Osteoblast (primary cell): ENCODE data around the gene ARHGAP44. TPM values are rescaled to one million over a fixed set of nuclear protein-coding genes. Genes with fewer than 3 reads are reported as not detected.

Experiments
- DNase-seq: peaks from one replicate; pipeline ENCODE4 v3.0.0; 2011; ENCODE audit warnings: low spot score, mixed read lengths; ENCODE audit not compliant: insufficient read length; ENCODE audit errors: missing footprints
- H2AFZ ChIP-seq: 2 replicates; pipeline ENCODE4 v1.6.0; 2011; ENCODE audit warnings: mild to moderate bottlenecking, low read length
- H3K27ac ChIP-seq: 2 replicates; pipeline ENCODE4 v1.5.1; 2011; ENCODE audit warnings: mild to moderate bottlenecking, low read depth, low read length, moderate library complexity
- H3K27me3 ChIP-seq: 2 replicates; pipeline ENCODE4 v1.6.0; 2012; ENCODE audit warnings: mild to moderate bottlenecking, control low read depth, inconsistent platforms, low read length, moderate library complexity; ENCODE audit not compliant: insufficient read depth
- H3K36me3 ChIP-seq: 2 replicates; pipeline ENCODE4 v1.5.1; 2011; ENCODE audit warnings: mild to moderate bottlenecking, low read length, control low read depth, moderate library complexity; ENCODE audit not compliant: insufficient read depth
- H3K4me1 ChIP-seq: 2 replicates; pipeline ENCODE4 v1.5.1; 2011; ENCODE audit warnings: mild to moderate bottlenecking, low read length, control low read depth, moderate library complexity; ENCODE audit not compliant: insufficient read depth
- H3K4me2 ChIP-seq: 2 replicates; pipeline ENCODE4 v1.6.0; 2011; ENCODE audit warnings: mild to moderate bottlenecking, low read length; ENCODE audit not compliant: insufficient read depth
- H3K4me3 ChIP-seq: fragments of 200-600 bp; sonication (generic); 3 replicates; pipeline ENCODE4 v1.5.1; 2012; ENCODE audit warnings: mild to moderate bottlenecking, low read length, inconsistent platforms; ENCODE audit not compliant: insufficient read depth
- H3K79me2 ChIP-seq: 2 replicates; pipeline ENCODE4 v1.6.0; 2012; ENCODE audit warnings: mild to moderate bottlenecking, low read length, control low read depth, inconsistent platforms; ENCODE audit not compliant: insufficient read depth
- H3K9me3 ChIP-seq: 2 replicates; pipeline ENCODE4 v1.5.1; 2011; ENCODE audit warnings: low read depth, low read length, control low read depth
- H4K20me1 ChIP-seq: 2 replicates; pipeline ENCODE4 v1.6.0; 2012; ENCODE audit warnings: mild to moderate bottlenecking, low read length, control low read depth; ENCODE audit not compliant: insufficient read depth
- CTCF ChIP-seq: IDR thresholded peaks from 2 replicates; pipeline ENCODE4 v1.5.1; 2011; ENCODE audit warnings: mild to moderate bottlenecking, low read depth, low read length, moderate library complexity; ENCODE audit errors: extremely low read depth
- total RNA-seq: library from RNA; depleted of rRNA; stranded (reverse); fragments of >200 nt; gene quantifications from 2 replicates; pipeline ENCODE4 v1.2.3, GENCODE V29; 2012

The ARHGAP44 gene
- total RNA-seq, 1 donor: 4.3 TPM

GRCh38 chr17:12995106-12995895 lies 206.0 kb downstream of the ARHGAP44 start:
- H3K79me2 ChIP-seq: no peaks in the 10 kb centered on the region
- no peak overlapping the region for H3K27ac ChIP-seq
- no peaks in the 10 kb centered on the region for H3K9me3 ChIP-seq
- no peak for DNase-seq
- no peaks in the 10 kb centered on the region for H3K4me1 ChIP-seq
- H3K27me3 ChIP-seq: no peaks in the 10 kb centered on the region
- peaks cover 5% of the 10 kb centered on the region for H4K20me1 ChIP-seq
- no peak for TF ChIP-seq CTCF
- H2AFZ ChIP-seq: no peak overlapping the region
- H3K4me2 ChIP-seq: no peak overlapping the region
- H3K4me3 ChIP-seq: no peak overlapping the region
- H3K36me3 ChIP-seq: peaks cover 97% of the 10 kb centered on the region

- no peak overlapping the region for H2AFZ ChIP-seq
- no peak for DNase-seq
- no peak overlapping the region for H3K27ac ChIP-seq
- no peaks in the 10 kb centered on the region for H3K9me3 ChIP-seq
- no peaks in the 10 kb centered on the region for H3K27me3 ChIP-seq
- H3K36me3 ChIP-seq: peaks cover 97% of the 10 kb centered on the region
- no peaks in the 10 kb centered on the region for H3K79me2 ChIP-seq
- H4K20me1 ChIP-seq: peaks cover 5% of the 10 kb centered on the region
- H3K4me1 ChIP-seq: no peaks in the 10 kb centered on the region
- H3K4me3 ChIP-seq: no peak overlapping the region
- no peak overlapping the region for H3K4me2 ChIP-seq
- no peak for TF ChIP-seq CTCF
Observed at GRCh38 chr17:12995896-12996295, 206.6 kb downstream of the ARHGAP44 start.

GRCh38 chr17:12996357-12996756 lies 207.1 kb downstream of the ARHGAP44 start:
- Histone ChIP-seq H3K79me2 (no peaks in the 10 kb centered on the region), H3K9me3 (no peaks in the 10 kb centered on the region), H2AFZ (no peak overlapping the region), H3K4me3 (no peak overlapping the region), H3K36me3 (peaks cover 95% of the 10 kb centered on the region), H3K4me2 (no peak overlapping the region), H4K20me1 (peaks cover 5% of the 10 kb centered on the region), H3K27ac (no peak overlapping the region), H3K4me1 (no peaks in the 10 kb centered on the region), H3K27me3 (no peaks in the 10 kb centered on the region)
- no peak for DNase-seq
- no peak for TF ChIP-seq CTCF

- Histone ChIP-seq H3K27me3 (no peaks in the 10 kb centered on the region), H3K9me3 (no peaks in the 10 kb centered on the region), H3K79me2 (no peaks in the 10 kb centered on the region), H3K4me1 (no peaks in the 10 kb centered on the region), H3K36me3 (peaks cover 94% of the 10 kb centered on the region), H4K20me1 (peaks cover 5% of the 10 kb centered on the region), H3K27ac (no peak overlapping the region), H3K4me3 (no peak overlapping the region), H2AFZ (no peak overlapping the region), H3K4me2 (no peak overlapping the region)
- no peak for DNase-seq
- TF ChIP-seq CTCF: no peak
Observed at GRCh38 chr17:12996941-12997340, 207.6 kb downstream of the ARHGAP44 start.
